SIG-M5 treated with dmso at 0.1 percent for 504 hours (cell line): ENCODE measurements around the gene CSTF3.
A peak's percentile ranks its signal among the peaks of the same experiment; 100 is the strongest.
"Not testable (repeated sequence)": the region's sequence is repeated elsewhere in the genome, so short reads cannot be mapped to it uniquely, and the experiment has no call there.

Source experiments
- DNase-seq: peaks from one replicate; lab custom pipeline; 2025; ENCODE audit not compliant: unreplicated experiment; lab: John Stamatoyannopoulos, UW

Gene CSTF3

DNA sequence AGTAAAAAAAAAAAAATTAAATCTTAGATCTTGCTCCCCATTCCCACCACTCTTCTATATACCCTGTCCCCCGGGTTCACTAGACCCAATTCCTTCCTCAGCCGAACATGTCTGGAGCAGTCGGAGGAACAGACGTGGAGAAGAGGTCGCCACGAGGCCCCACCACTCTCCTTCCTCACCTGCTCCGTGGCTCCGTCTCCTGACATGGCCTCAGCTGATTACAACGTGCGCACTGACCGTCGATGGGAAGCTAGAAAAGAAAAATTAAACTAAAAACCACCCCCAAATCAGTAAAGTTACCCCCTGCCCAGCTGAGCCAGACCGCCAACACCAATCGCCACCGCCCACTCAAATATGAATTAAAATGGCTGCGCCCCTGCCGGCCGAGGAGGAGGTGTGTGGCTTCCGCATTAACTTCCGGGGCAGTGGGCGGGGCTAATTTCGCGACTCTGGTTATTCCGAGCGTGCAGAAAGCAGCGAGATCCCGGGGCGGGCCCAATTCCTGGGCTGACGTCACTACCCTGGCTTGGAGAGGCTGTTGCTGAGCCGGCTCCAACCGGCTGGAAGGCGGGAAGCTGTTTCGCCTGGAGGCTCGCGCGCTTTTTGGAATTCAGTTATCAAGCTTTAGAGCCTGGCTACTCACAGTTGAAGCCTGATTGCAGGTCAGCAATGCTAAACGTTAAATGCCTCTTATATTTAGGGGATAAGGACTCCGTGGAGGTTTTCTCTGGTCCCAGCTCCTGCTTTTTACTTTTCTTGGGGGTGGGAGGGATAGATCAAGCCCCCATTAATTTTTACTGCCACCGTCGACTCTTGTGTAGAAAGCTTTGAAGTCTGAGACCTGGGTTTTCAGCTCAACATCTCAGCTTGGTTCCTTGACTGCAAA is at the start of gene CSTF3:
Gene CSTF3, minus strand, starts transcription at position 361 of the 886 bp plus-strand sequence. Its CDS starts 155 bp downstream, at position 206.
- peak; percentile 95 for DNase-seq

DNA sequence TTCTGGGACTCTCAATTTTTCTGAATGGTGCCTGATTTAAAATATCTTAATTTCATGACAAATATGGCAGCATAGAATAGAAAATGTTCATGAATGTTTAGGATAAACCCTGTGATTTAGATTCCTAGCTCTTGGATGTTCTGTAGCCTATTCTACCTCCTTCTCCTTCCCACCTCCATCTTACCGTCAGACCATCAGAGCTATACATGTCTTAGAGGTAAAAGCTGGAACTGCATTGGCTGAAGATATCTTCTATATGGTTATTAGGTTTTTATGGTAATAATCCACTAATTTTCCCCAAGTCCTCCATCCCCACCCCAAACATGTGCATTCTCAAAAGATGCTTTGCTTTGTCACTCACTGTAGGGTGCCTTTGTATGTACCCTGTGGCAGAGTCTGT is 46.9 kb upstream of the CSTF3 start:
- no peak for DNase-seq

DNA sequence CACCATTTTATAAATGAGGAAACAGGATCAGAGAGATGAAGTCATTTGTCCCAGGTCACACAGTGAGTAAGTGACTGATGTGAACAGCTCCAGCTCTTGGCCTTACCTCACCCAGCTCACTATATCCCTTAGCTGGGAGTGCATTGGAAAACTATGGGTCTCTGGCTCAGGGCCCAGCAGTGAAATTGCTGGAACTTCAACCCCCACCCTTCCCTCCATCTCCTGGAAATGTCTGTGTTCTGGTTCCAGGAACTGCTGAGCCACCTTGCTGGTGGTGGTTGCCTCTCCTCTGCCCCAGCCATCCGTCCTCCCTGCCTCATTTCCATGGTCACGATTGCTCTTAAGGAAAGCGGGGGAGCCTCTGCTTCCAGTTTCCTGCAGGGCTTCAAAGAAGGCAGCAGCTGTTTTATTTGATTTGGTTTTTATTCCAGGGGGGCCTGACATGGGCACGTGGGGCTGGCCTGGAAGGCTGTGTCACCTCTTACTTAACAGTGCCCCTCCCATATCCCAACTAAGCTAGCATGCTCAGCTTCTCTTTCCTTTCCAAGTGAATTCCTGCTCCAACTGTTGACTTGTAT is 46.2 kb upstream of the CSTF3 start:
- no peak for DNase-seq

DNA sequence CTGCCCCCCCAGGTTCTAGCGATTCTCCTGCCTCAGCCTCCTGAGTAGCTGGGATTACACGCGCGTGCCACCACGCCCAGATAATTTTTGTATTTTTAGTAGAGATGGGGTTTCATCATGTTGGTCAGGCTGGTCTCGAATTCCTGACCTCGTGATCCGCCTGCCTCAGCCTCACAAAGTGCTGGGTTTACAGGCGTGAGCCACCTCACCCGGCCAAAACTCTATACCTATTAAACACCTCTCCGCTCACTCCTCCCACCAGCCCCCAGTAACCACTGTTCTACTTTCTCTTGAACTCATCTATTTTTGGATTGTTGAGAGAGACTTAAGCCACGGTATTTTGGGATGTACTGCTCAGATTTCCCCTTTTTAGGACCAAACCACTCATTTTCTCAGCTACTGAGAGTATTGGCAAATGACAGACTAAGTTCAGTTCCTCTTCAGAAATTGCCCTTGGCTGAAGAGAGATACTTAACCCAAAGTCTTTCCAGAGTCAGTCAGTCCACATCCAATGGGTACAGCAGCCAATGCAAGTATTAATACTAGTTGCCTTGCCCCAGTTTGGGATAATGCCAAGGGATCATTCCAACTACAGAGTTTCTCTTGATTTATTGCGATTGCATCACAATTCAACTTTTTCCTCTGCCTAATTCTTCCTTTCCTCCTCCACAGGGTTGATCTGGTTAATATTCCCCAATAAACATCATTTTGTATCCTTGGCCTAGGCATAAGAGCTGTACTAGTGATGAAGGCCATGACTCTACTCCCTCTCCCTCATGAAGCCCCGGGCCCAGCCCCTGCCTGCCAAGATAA is 36.8 kb upstream of the CSTF3 start:
- DNase-seq, result peak; percentile 92

DNA sequence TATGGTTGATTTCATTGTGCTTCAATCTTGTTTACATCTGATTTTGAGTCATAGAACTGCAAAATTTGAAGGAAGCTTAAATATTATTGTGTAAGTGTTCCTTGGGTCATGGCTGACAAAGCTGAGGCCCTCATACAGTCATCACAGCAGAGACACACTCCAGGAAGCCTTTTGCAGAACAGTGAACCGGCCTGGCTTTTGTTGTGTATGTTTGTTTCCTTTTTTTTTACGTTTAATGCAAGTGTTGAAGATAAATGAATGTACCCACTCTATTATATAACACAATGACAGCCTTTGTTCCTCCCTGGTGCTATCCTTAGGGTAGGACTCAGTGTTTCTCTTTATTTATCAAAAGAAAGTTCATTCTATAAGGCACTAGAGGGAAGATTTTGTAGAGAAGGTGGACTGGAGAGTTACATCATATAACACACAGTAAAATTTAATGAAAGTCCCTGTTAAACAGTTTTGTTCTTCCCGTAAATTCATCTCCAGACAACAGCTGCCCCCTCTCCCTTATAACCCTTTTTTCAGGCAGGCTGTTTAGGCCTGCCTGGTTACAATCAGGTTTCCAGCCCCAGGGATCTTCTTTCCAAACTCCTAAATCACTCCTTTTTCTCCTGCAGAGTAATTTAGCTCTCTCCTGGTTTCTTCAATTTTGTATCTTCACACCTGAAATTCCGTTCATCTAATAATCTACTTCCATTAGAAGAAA is 34.3 kb upstream of the CSTF3 start:
- DNase-seq, result peak; percentile 80

DNA sequence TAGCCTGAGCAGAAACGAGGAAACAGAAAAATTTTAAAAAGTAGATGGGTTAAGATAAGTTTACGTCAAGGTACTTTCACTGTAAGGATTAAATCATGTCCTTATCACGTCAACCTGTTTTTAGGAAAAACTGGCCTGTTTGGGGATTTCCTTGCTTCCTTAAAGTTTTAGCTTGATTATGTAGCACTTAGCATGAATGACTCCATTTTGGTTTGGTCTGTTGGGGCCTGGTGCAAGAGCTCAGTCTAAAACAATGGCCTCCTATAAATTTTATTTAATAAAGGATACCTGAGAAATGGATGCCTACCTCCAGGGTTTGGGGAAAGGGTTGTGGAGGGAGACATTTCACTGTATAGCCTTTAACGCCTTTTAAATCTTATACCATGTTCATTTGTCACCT is 33.2 kb upstream of the CSTF3 start:
- no peak for DNase-seq

DNA sequence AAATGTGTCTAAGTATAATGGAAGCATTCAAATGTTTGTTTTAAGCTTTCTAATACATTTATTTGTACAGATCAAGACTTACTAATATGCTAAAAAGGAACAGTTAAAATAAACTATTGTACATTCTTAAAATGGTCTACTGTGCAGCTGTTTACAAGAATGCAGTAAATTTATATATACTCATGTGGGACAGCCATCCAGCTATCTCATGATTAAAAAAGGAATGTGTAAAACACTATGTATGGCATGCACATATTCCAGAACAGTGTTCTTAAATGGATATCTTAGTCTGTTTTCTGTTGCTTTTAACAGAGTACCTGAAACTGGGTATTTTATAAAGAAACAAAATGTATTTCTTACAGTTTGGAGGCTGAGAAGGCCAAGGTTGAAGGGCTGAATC is 30.2 kb upstream of the CSTF3 start:
- no peak for DNase-seq

DNA sequence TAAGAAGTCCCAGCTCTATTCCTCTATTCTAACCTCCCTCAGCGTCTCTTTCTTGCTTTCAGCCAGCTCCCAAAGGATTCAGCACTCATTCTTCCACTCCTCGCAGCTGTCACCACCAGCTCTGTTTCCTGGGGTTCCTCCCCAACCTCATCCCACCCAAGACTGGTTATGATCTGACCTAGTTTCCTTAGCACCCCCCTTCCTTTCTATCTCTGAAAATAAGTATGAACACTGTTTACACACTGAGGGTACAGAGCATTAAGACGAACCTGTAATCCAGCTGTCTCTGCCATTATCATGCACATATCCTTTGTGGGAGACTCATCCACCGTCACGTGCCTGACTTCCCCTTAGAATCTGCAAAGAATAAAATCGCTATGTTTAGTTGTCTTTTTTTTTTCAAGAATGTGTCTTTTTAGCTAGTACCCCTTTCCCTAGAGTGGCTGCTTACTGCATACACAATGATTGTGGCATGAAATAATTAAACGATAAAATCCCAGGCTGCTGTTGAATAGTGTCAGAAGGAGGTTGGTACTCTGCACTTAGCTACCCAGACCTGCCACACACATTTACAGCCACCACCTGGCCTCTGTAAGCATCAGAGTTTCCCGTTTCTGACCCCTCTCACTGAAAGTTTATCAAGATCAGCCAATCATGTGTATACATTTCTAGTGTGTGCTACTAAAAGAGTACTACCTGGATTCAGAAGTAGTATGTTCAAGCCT is 26.9 kb upstream of the CSTF3 start:
- DNase-seq, result no peak

DNA sequence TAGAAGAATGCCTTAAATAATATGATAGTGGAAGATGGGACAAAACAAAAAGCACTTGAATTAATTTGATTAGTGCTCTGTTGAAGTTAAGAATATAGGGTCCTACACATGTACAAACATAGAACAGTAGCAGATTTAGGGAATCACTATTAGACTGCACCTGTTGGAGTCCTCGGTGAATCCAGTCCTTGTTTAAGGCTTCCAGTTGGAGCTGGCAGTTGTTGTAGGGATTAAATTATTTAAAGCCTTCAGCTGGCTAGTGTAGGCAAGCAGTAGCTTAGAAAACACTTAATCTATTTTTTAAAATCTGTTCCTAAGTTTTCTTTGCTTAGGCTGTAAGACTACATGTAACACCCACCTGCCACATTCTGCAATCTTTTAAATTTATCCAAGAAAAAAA is 24.5 kb upstream of the CSTF3 start:
- no peak for DNase-seq

DNA sequence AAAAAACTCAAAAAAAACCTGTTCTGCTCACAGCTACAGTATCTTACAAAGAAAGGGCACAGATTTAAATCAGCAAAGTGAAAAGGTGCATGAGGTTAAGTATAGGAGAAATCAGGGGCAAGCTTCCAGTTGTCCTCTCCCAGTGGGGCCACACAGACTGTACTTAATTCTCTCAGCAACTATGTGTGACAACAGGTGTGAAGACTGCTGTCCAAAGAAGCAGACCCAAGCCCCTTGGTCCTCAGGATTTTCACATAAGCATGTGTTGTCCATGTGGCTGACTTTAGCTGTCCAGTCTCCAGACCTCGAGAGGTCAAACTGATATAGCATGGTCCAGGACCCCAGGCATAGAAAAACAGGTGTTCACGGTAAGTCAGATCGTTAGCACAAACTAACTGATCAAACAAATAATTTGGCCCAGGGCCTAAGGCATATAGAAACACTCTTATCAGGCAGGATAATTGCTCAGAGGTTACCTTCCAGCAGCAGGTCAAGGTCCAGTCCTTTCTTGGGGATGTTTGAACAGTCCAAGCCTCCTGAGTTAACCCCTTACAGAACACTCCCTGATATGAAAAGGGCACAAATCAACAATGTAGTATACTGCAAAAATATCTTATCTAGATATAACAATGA is 21.1 kb upstream of the CSTF3 start:
- DNase-seq, result no peak

DNA sequence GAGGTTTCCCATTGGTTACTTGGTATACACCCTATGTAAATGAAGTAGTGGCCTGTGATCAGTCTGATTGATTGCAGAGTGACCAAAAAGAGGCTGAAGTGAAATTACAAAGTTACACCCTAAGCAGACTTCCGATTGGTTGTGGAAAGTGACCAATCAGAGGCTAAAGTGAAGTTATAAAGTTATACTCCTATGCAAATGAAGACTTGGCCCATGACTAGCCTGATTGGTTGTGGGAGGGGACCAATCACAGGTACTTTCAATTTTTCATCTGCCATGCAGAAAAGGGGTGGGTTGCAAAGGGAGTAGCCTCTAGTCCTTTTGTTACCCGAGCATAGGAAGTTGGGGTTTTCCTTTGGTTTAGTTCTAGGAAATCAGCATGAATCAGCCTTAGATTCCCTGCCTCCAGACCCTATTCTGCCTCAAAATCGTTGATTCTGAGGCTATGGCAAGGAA is 18.1 kb upstream of the CSTF3 start:
- DNase-seq, result no peak

DNA sequence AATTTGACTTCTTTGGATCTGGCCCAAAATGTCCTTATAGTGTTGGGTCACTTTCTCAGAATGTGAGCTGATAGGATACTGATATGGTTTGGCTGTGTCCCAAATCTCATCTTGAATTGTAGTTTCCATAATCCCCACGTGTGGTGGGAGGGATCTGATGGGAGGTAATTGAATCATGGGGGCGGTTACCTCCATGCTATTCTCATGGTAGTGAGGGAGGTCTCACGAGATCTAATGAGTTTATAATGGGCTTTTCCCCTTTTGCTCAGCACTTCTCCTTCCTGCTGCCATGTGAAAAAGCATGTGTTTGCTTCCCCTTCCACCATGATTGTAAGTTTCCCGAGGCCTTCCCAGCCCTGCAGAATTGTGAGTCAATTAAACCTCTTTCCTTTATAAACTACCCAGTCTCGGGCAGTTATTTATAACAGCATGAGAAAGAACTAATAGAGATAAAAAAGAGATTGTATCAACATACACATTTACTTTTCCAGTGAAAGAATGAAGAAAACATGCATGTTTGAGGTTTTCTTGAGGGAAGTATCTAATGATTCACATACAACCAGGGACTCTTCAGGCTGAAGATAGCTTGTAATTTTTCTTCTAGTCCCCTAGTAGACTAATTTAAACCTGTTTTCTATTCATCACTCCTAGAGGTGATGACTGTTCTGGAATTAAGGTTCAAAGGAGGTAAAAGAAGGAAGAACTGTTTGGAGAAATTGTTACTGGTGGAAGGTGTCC is 17.3 kb upstream of the CSTF3 start:
- DNase-seq, result no peak

DNA sequence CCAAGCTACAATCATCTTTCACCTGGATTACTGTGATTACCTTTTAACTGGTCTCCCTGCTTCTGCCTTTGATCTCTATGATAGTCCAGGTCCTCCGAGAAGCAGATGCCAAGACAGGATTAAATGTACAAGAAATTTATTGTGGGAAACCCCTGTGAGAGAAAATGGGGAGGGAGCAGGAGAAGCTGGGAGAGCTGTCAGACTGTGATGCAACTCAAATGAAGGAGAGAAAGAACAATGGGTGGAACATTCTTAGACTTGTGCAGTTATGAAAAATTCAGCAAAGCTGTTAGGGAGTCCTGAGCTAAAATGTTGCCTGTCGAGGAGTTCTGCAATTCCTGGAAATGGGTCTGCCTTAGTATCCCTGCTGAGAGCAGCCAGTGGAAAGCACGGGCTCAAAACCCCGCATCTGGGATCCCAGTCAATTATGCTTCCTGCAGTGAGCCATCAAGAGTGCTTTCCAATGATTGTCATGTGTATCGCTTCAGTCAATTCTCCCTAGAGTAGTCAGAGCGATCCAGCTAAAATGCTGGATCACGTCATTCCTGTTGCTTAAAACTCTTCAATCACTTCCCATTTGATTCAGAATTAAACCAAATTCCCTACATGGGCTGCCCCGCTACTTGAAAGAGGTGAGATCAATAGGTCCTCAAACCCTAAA is 16.5 kb upstream of the CSTF3 start:
- DNase-seq, result no peak

DNA sequence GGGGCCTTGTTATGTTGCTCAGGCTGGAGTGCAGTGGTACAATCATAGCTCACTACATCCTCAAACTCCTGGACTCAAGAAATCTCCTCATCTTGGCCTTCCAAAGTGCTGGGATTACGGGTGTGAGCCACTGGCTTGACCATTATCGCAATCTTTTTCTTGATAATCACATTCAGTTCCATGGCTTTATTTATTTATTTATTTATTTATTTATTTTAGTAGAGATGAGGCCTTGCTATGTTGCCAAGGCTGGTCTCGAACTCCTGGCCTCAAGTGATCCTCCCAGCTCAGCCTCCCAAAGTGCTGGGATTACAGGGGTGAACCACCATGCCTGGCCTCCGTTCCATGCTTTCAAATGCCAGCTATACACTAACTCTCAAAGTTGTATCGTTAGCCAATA is 15.5 kb upstream of the CSTF3 start:
- DNase-seq, result not testable (repeated sequence)

DNA sequence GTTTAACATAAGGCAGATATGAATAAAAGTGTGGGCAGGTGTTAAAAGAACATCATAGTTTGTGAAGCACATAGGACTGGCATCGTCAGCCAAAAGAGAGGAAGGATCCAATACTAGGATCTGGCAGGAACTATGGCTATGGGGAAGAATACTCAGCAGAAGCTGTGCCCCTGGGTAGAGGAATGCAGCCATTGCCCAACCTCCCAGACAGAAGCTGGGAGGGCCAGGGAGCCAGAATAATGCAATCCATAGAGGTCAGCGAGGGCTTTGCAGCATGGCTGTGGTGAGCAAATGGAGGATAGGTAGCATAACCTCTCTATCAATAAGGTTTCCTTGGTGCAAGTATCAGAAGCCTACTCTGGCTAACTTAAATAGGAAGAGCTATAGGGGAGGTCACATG is 11.7 kb upstream of the CSTF3 start:
- DNase-seq, result peak; percentile 18

DNA sequence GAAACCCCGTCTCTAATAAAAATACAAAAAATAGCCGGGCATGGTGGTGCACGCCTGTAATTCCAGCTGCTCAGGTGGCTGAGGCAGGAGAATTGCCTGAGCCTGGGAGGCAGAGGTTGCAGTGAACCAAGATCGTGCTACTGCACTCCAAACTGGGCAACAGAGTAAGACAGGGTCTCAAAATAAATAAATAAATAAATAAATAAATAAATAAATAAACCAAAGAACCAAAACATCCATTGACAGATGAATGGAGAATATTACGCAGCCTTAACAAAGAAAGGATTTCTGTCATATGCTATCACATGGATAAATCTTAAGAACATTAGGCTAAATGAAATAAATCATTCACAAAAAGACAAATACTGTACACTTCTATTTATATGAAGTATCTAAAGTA is 11.1 kb upstream of the CSTF3 start:
- no peak for DNase-seq

DNA sequence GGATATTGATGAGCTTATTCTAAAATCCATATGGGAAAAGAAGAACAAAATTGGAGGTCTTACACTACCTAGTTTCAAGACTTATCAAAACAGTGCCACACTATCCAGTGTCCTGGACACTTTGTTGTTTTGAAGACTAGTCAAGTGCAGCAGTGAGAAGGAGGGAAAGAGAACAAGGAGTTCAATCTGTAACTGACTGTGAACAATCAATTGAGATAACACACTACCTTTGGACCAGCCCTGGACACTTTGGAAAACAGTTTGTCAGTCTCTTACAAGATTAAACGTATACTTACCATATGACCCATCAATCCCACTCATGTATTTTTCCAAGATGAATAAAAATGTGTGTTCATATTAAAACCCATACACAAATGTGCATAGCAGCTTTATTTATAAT is 10.0 kb upstream of the CSTF3 start:
- no peak for DNase-seq

DNA sequence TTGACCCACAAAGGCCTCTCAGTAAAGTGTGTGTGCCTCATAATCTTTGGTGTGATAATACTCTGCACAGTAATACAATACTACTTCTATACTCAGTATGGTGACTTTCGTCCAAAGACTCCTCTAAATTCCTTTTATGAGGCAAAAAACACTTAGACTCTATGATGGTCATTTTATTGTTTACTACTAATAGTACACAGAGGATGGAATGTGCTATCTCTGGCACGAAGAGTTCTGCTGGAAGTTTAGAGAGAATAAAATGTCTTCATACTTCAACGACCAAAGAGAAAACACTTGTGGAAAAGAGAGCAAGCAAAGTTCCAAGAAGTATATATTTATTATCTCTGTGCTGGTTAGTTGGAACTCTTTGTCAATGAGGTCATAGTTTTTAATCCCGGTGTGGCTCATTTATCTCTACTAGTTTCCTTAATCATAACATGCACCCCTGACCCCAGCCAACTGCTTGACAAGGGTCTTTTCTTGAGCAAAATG is 7.5 kb upstream of the CSTF3 start:
- DNase-seq, result no peak

DNA sequence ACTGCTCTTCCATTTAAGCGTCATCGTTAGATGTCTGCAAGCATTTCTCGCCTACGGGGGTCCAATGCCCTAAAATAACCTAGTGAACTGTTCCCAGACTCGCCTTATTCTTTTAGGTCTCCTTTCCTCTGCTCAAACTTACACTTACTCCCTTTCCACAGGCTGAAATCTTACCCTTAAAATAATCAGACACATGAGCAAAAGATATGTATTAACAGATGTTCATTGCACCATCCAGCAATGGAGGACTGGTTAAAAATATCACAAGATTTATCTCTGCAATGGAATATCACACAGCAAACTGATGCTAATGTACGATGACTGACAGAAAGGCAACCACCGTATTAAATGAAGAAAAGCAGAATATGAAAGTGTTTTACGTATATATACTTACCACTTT is 1.6 kb upstream of the CSTF3 start:
- no peak for DNase-seq
